BLaER1 treated with 17β-estradiol and CSF1 and Interleukin-3, amounts not matched to agents 10 nM and 100 nM (cell line): ENCODE data around the gene KRTDAP.
A peak's percentile ranks its signal among the peaks of the same experiment; 100 is the strongest.

Source experiments
- H3K27ac ChIP-seq, 11 experiments: shearing (Covaris generic); formaldehyde crosslinking; 2 replicates each; pipeline ENCODE4 v1.8.1; 2022
- H3K27me3 ChIP-seq, 11 experiments: shearing (Covaris generic); formaldehyde crosslinking; 2 replicates each; pipeline ENCODE4 v1.8.1; 2022
- H3K36me3 ChIP-seq, 11 experiments: shearing (Covaris generic); formaldehyde crosslinking; 2 replicates each; pipeline ENCODE4 v1.8.1; 2022
- H3K4me1 ChIP-seq, 10 experiments: shearing (Covaris generic); formaldehyde crosslinking; 2 replicates each; pipeline ENCODE4 v1.8.1; 2022
- H3K4me2 ChIP-seq, 11 experiments: shearing (Covaris generic); formaldehyde crosslinking; 2 replicates each; pipeline ENCODE4 v1.8.1; 2022
- H3K4me3 ChIP-seq, 10 experiments: shearing (Covaris generic); formaldehyde crosslinking; 2 replicates each; pipeline ENCODE4 v1.8.1; 2022
- H3K9ac ChIP-seq, 11 experiments: shearing (Covaris generic); formaldehyde crosslinking; 2 replicates each; pipeline ENCODE4 v1.8.1; 2022
- H3K9me3 ChIP-seq, 11 experiments: shearing (Covaris generic); formaldehyde crosslinking; replicated peaks in 1 of 11; 2 replicates each; pipeline ENCODE4 v1.8.1; 2022
- H4K20me1 ChIP-seq, 11 experiments: shearing (Covaris generic); formaldehyde crosslinking; 2 replicates each; pipeline ENCODE4 v1.8.1; 2022
- Cebpa-rat ChIP-seq, 11 experiments: shearing (Covaris generic); IDR thresholded peaks; 2 replicates each; pipeline ENCODE4 v1.8.1; 2022

Gene KRTDAP, protein sequence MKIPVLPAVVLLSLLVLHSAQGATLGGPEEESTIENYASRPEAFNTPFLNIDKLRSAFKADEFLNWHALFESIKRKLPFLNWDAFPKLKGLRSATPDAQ

GRCh38 chr19:35490364-35490763, at the start of gene KRTDAP:
KRTDAP (minus strand) TSS chr19:35490464; CDS start chr19:35490442, 22 bp downstream.
- H3K4me3 ChIP-seq = no peak within 1 kb of the TSS
- no peaks in the 10 kb centered on the region for H3K9me3 ChIP-seq
- no peaks in the 10 kb centered on the region for H3K36me3 ChIP-seq
- H4K20me1 ChIP-seq = no peaks in the 10 kb centered on the region
- peaks cover under 1 to 24% (median 13%) of the 10 kb centered on the region in 10 experiments; a peak in 16 of 20 replicates for H3K4me1 ChIP-seq
- no peak within 1 kb of the TSS for H3K27ac ChIP-seq
- H3K27me3 ChIP-seq = no peaks in the 10 kb centered on the region
- no peak for TF ChIP-seq Cebpa-rat (IDR thresholded peaks at IDR 0.05)
- H3K9ac ChIP-seq = no peak within 1 kb of the TSS
- no peak within 1 kb of the TSS for H3K4me2 ChIP-seq

GRCh38 chr19:35539850-35540249, 49.6 kb upstream of the KRTDAP start:
- Histone ChIP-seq H3K27me3 (peaks cover 0 to under 1% (median 0%) of the 10 kb centered on the region in 11 experiments; a peak in 4 of 22 replicates), H3K4me2 (no peak overlapping the region), H3K9me3 (no peaks in the 10 kb centered on the region), H4K20me1 (peaks cover 0 to 26% (median 0%) of the 10 kb centered on the region in 11 experiments; a peak in 3 of 22 replicates), H3K9ac (no peak overlapping the region), H3K4me3 (no peak overlapping the region), H3K27ac (no peak overlapping the region), H3K4me1 (peaks cover 7 to 22% (median 10%) of the 10 kb centered on the region in 10 experiments; a peak in 19 of 20 replicates), H3K36me3 (peaks cover 0 to 36% (median 16%) of the 10 kb centered on the region in 11 experiments; a peak in 10 of 22 replicates)
- TF ChIP-seq Cebpa-rat (IDR thresholded peaks at IDR 0.05) = no peak

GRCh38 chr19:35539314-35539713, 49.0 kb upstream of the KRTDAP start:
- H3K9ac ChIP-seq = no peak overlapping the region
- H3K9me3 ChIP-seq = no peaks in the 10 kb centered on the region
- no peak overlapping the region for H3K4me2 ChIP-seq

DNA sequence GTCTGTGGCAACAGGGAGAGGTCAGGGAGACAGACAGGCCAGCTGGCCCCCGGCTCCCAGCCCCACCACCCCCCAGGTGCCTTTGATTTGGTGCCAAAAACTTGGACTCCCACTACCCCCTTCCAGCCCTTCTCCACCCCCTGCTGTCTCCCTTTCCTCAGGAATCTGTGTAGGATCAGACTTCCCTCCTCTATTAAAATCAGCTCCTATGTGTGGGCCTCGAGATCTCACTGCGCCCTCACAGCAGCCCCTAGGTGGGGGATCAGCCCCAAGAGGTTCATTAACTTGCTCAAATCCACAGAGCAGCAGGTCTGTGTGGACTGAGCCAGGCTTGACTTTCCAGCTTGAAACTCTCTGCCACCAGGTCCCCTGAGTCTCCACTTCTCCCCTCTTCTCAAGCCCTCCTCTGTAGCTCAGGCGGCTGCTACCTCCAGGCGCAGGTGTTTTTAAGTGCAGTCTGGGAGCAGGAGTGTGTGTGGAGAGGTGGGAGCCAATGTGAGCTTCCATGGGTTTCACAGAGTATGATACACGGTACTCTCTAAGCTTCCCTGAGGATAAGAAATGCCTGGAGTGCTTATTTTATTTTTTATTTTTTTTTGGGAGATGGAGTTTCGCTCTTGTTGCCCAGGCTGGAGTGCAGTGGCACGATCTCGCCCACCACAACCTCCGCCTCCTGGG, 44.7 kb upstream of the KRTDAP start:
- no peak for TF ChIP-seq Cebpa-rat (IDR thresholded peaks at IDR 0.05)
- Histone ChIP-seq H3K4me1 (peaks cover 3 to 26% (median 10%) of the 10 kb centered on the region in 10 experiments; a peak in 17 of 20 replicates), H3K9ac (no peak overlapping the region), H3K9me3 (no peaks in the 10 kb centered on the region), H4K20me1 (peaks cover 0 to 16% (median 0%) of the 10 kb centered on the region in 11 experiments; a peak in 3 of 22 replicates), H3K27me3 (peaks cover 0 to 23% (median 17%) of the 10 kb centered on the region in 11 experiments; a peak in 14 of 22 replicates), H3K4me2 (no peak overlapping the region), H3K27ac (no peak overlapping the region), H3K4me3 (no peak overlapping the region), H3K36me3 (peaks cover 0 to 7% (median 0%) of the 10 kb centered on the region in 11 experiments; a peak in 1 of 22 replicates)

More at GRCh38 chr19:35539314-35539713, 49.0 kb upstream of the KRTDAP start:
- Histone ChIP-seq H4K20me1 (peaks cover 0 to 26% (median 0%) of the 10 kb centered on the region in 11 experiments; a peak in 4 of 22 replicates), H3K4me1 (peaks cover 2 to 18% (median 5%) of the 10 kb centered on the region in 10 experiments), H3K27me3 (peaks cover 0 to 6% (median 3%) of the 10 kb centered on the region in 11 experiments; a peak in 10 of 22 replicates), H3K4me3 (no peak overlapping the region), H3K27ac (no peak overlapping the region), H3K36me3 (peaks cover 0 to 36% (median 16%) of the 10 kb centered on the region in 11 experiments; a peak in 10 of 22 replicates)
- no peak for TF ChIP-seq Cebpa-rat (IDR thresholded peaks at IDR 0.05)

DNA sequence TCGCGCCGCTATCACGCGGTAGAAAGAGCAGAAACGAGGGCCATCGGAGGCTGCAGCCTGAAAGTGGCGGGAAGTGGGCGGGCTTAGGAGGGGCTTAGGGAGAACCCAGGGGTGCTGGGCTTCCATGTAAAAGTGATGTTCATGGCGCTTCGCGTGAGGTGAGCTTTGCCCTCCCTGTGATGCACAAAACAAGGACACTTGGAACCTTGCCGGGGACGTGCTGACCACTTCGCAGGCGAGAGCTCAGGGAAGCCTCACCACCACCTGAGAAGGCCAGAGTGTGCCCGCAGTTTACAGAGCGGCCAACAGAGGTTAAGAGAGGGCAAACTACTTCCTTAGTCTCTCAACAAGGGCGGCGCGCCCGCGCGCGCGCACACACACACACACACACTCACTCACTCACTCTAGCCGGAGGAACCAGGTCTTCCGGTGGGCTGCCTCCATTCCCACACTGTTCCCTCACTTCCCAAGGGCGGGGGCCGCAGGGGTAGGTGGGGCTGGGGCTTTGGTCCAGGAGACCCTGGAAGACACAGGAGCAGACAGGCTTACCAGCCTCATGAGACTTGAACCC, 43.6 kb upstream of the KRTDAP start:
- H3K4me1 ChIP-seq = peaks cover 14 to 28% (median 20%) of the 10 kb centered on the region in 10 experiments
- peak overlapping the region; percentile 2 to 83 (median 37); a peak in 16 of 22 replicates for H3K4me2 ChIP-seq
- H4K20me1 ChIP-seq = peaks cover 0 to 6% (median 0%) of the 10 kb centered on the region in 11 experiments; a peak in 3 of 22 replicates
- H3K9ac ChIP-seq = no peak overlapping the region
- H3K27me3 ChIP-seq = peaks cover 0 to 23% (median 17%) of the 10 kb centered on the region in 11 experiments; a peak in 14 of 22 replicates
- H3K4me3 ChIP-seq = no peak overlapping the region
- no peaks in the 10 kb centered on the region for H3K9me3 ChIP-seq
- no peak for TF ChIP-seq Cebpa-rat (IDR thresholded peaks at IDR 0.05)
- no peaks in the 10 kb centered on the region for H3K36me3 ChIP-seq
- peak overlapping the region in 1 of 11 experiments; percentile 18; a peak in 2 of 22 replicates for H3K27ac ChIP-seq

DNA sequence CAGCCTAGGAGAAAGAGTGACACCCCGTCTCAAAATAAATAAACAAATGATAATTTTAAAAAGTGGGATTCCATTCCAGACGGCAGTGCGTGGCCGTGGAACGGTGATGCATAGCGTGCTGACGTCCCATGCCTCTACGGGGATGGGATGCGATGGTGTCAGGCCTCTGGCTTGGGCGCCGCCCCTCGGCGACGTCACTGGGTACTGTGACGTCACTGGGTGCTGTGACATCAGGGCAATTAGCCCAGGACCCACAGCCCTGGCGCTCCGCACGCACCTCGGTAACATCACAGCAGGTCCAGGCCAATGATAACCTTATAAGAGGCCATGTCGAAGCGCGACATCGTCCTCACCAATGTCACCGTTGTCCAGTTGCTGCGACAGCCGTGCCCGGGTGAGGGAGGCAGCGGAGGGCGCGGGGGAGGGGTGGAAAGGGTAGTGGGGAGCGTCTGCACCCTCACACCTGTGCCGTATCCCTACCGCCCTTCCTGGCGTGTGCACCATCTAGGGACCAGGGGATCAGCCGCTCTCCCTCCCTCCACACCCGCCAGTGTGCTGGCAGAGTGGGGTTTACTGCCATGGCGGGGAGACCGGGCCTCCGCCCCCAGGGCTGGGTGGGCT, 43.0 kb upstream of the KRTDAP start, which contains the start of gene GAPDHS:
GAPDHS (plus strand) TSS at position 256 of the 621 bp plus-strand sequence; CDS start at position 328, 72 bp downstream.
- Histone ChIP-seq H3K4me1 (peaks cover 19 to 33% (median 24%) of the 10 kb centered on the region in 10 experiments), H4K20me1 (peaks cover 0 to 4% (median 0%) of the 10 kb centered on the region in 11 experiments; a peak in 2 of 22 replicates), H3K27me3 (peaks cover 0 to 23% (median 17%) of the 10 kb centered on the region in 11 experiments; a peak in 14 of 22 replicates), H3K36me3 (no peaks in the 10 kb centered on the region), H3K27ac (peak within 1 kb of the TSS in 2 of 11 experiments; percentile 23 to 31; a peak in 2 of 22 replicates), H3K9me3 (no peaks in the 10 kb centered on the region), H3K9ac (no peak within 1 kb of the TSS), H3K4me2 (peak within 1 kb of the TSS; percentile 2 to 83 (median 37); a peak in 16 of 22 replicates), H3K4me3 (no peak within 1 kb of the TSS)
- TF ChIP-seq Cebpa-rat (IDR thresholded peaks at IDR 0.05) = no peak

GRCh38 chr19:35531291-35531690, 41.0 kb upstream of the KRTDAP start:
- TF ChIP-seq Cebpa-rat (IDR thresholded peaks at IDR 0.05) = no peak
- no peaks in the 10 kb centered on the region for H3K9me3 ChIP-seq
- peaks cover 0 to 4% (median 0%) of the 10 kb centered on the region in 11 experiments; a peak in 2 of 22 replicates for H4K20me1 ChIP-seq

More at GRCh38 chr19:35531291-35531690, 41.0 kb upstream of the KRTDAP start:
- Histone ChIP-seq H3K36me3 (no peaks in the 10 kb centered on the region), H3K27me3 (peaks cover 0 to 23% (median 17%) of the 10 kb centered on the region in 11 experiments; a peak in 14 of 22 replicates), H3K4me3 (no peak overlapping the region), H3K4me1 (peaks cover 19 to 37% (median 25%) of the 10 kb centered on the region in 10 experiments), H3K4me2 (no peak overlapping the region), H3K27ac (no peak overlapping the region), H3K9ac (no peak overlapping the region)
